Measurements from ENCODE around the gene ADGRG2. TPM values are rescaled to one million over a fixed set of nuclear protein-coding genes. Genes with fewer than 3 reads are reported as not detected.

Gene ADGRG2
- total and polyA plus RNA-seq, 9 of the 15 experiments (the other 6 are each of a cell fraction or from before 2014, with no cell fraction given): 0.03 TPM; not detected in 8

GRCh38 chrX:19017271-19017670 lies 105.0 kb downstream of the ADGRG2 start:
- FAIRE-seq (peak; percentile 11), ATAC-seq (peak; percentile 75), DNase-seq (ENCODE audit: extremely low read depth in 1 of 4, low spot score in 3 of 4) (peak; percentile 30 to 49 (median 42))
- H3K27ac ChIP-seq (ENCODE audit: extremely low read depth, low read depth, low read length): no peak overlapping the region
- 4% methylated on average over 3 of the region's 3 CpGs for WGBS (ENCODE audit: insufficient coverage, low coverage, missing lambda C conversion rate)
- in situ Hi-C loops (cut with MboI) (no loop called here), intact Hi-C loops (cut with micrococcal nuclease) (loop anchor here (1.0 to 10.0 kb wide), 3 partner anchors 209 to 622 kb away; no protein-coding TSS in a partner anchor)
- H3K79me2 ChIP-seq (ENCODE audit: control insufficient read depth, insufficient read depth, low read length): no peaks in the 10 kb centered on the region
- H3K4me3 ChIP-seq: no peak overlapping the region
- no peaks in the 10 kb centered on the region for H3K9me3 ChIP-seq (replicated peaks; ENCODE audit: control insufficient read depth, insufficient read depth, low read depth, low read length)
- no peaks in the 10 kb centered on the region for H3K36me3 ChIP-seq (ENCODE audit: control insufficient read depth, insufficient read depth, low read length)
- H2AFZ ChIP-seq (ENCODE audit: low read depth, low read length): no peak overlapping the region
- ChIA-PET CTCF (ENCODE audit: low intra/inter-chr PET ratio) (interaction anchor here (2.3 kb wide), 1 partner anchor 317 kb away, joined by 14 read pairs; no protein-coding TSS in a partner anchor), POLR2A (no interaction called here)
- H3K9ac ChIP-seq (ENCODE audit: insufficient read depth in 1 of 2, low read depth in 2 of 2, low read length in 2 of 2): no peak overlapping the region
- BruUV-seq (replicated peaks): no TSS peak
- H4K20me1 ChIP-seq (replicated peaks; ENCODE audit: control insufficient read depth, insufficient read depth, low read length): no peaks in the 10 kb centered on the region
- peaks cover 0 to 14% of the 10 kb centered on the region in 2 experiments; a peak in 4 of 5 replicates for H3K27me3 ChIP-seq (ENCODE audit: control insufficient read depth in 2 of 2, insufficient read depth in 2 of 2, low read length in 2 of 2)
- no peaks in the 10 kb centered on the region for H3K9me1 ChIP-seq (ENCODE audit: control insufficient read depth, insufficient read depth, low read length)
- TF ChIP-seq ESRRB (CRISPR knock-in tag; IDR thresholded peaks at IDR 0.05; ENCODE audit: borderline replicate concordance) (no peak), SMC3 (conservative IDR thresholded peaks at IDR 0.05; ENCODE audit: insufficient read depth, low read depth, low read length) (0 out of 2 replicates have a peak, but pooled peaks have one; percentile 10), ZNF830 (CRISPR knock-in tag; IDR thresholded peaks at IDR 0.05) (no peak), ZNF316 (IDR thresholded peaks at IDR 0.05) (no peak), RAD21 (CRISPR knock-in tag; conservative IDR thresholded peaks at IDR 0.05 in 1 of 2, IDR thresholded peaks at IDR 0.05 in 1 of 2) (peak in 1 of 2 experiments; percentile 62; a peak in 2 of 4 replicates), CTCF (IDR thresholded peaks at IDR 0.05 in 2 of 3, conservative IDR thresholded peaks at IDR 0.05 in 1 of 3; ENCODE audit: insufficient read depth in 2 of 3, low read depth in 1 of 3, low read length in 3 of 3) (peak; percentile 56 to 71 (median 67)), REST (IDR thresholded peaks at IDR 0.05; ENCODE audit: borderline replicate concordance) (peak; percentile 31; the same call in 1 of the 2 replicates), REST (CRISPR knock-in tag; IDR thresholded peaks at IDR 0.05; ENCODE audit: low read depth) (no peak), HNRNPLL (IDR thresholded peaks at IDR 0.05; ENCODE audit: low read depth, low read length, poor library complexity, severe bottlenecking) (no peak)
- H3K4me1 ChIP-seq (replicated peaks in 1 of 2; ENCODE audit: control insufficient read depth in 2 of 2, insufficient read depth in 2 of 2, low read length in 2 of 2): no peaks in the 10 kb centered on the region
- H3K4me2 ChIP-seq (ENCODE audit: insufficient read depth, low read length): no peak overlapping the region

All from K562 (cell line).